ENCODE results near the gene NLRC5. TPM values are rescaled to one million over a fixed set of nuclear protein-coding genes. Genes with fewer than 3 reads are reported as not detected.

Gene NLRC5
- total RNA-seq, 6 donors from 2014 or later = 29.2 to 361 (median 52.7) TPM

DNA sequence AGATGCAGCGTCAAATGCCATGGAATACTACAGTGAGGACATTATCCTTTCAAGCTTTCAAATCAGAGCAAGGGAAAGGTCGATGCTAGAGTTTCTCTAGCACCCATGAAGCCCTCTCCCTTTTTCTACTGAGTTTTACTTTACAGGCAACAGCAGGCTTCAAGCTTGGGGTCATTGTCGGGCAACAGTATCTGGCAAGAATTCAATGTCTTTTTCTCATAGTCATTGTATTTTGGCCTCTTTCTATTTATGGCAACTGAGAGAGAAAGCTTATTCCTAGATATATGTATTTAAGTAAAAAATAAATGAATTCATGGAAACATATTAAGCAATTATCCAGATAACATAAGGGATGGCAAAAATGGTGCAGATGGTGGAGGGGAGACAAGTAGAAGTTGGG lies 28.0 kb upstream of the NLRC5 start:
- Histone ChIP-seq H3K9me3 (no peaks in the 10 kb centered on the region), H3K27ac (peak overlapping the region in 3 of 4 donors; percentile 5 to 63 (median 32))
- 50 to 55% methylated on average over 3 of the region's 3 CpGs for WGBS, 2 donors

DNA sequence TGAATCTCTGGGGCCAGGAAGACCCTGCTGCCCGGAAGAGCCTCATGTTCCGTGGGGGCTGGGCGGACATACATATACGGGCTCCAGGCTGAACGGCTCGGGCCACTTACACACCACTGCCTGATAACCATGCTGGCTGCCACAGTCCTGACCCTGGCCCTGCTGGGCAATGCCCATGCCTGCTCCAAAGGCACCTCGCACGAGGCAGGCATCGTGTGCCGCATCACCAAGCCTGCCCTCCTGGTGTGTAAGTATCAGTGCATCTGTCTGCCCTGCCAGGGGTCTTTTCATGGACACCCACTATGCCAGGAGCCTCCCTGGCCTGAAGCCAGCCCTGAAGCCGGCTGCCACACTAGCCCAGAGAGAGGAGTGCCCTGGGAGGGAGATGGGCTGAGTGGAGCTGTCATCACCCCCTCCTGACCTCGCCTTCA lies 27.5 kb upstream of the NLRC5 start, which contains the start of gene CETP:
CETP (plus strand) TSS at position 100 of the 431 bp plus-strand sequence; CDS start at position 130, 30 bp downstream.
- no peak for TF ChIP-seq EP300 (IDR thresholded peaks at IDR 0.05)
- no peak for TF ChIP-seq POLR2AphosphoS5 (IDR thresholded peaks at IDR 0.05)
- TF ChIP-seq POLR2A (IDR thresholded peaks at IDR 0.05) = no peak
- TF ChIP-seq, protein P1, sequence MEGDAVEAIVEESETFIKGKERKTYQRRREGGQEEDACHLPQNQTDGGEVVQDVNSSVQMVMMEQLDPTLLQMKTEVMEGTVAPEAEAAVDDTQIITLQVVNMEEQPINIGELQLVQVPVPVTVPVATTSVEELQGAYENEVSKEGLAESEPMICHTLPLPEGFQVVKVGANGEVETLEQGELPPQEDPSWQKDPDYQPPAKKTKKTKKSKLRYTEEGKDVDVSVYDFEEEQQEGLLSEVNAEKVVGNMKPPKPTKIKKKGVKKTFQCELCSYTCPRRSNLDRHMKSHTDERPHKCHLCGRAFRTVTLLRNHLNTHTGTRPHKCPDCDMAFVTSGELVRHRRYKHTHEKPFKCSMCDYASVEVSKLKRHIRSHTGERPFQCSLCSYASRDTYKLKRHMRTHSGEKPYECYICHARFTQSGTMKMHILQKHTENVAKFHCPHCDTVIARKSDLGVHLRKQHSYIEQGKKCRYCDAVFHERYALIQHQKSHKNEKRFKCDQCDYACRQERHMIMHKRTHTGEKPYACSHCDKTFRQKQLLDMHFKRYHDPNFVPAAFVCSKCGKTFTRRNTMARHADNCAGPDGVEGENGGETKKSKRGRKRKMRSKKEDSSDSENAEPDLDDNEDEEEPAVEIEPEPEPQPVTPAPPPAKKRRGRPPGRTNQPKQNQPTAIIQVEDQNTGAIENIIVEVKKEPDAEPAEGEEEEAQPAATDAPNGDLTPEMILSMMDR (IDR thresholded peaks at IDR 0.05) = no peak
- Histone ChIP-seq H3K4me3 (no peak within 1 kb of the TSS), H3K4me1 (peaks cover 34 to 45% (median 41%) of the 10 kb centered on the region in 4 donors), H3K9me3 (no peaks in the 10 kb centered on the region), H3K36me3 (no peaks in the 10 kb centered on the region), H3K27me3 (no peaks in the 10 kb centered on the region), H3K27ac (peak within 1 kb of the TSS in 3 of 4 donors; percentile 32 to 67 (median 63))
- 67 to 79% methylated on average over 9 to 10 of the region's 12 CpGs for WGBS, 2 donors
- ATAC-seq (ENCODE audit: low FRiP score in 2 of 2) = peak in 1 of 2 donors; percentile 10
- DNase-seq = peak in 1 of 2 donors; percentile 66

More for the DNA sequence above, 28.0 kb upstream of the NLRC5 start:
- ATAC-seq (ENCODE audit: low FRiP score in 2 of 2) = no peak
- Histone ChIP-seq H3K36me3 (no peaks in the 10 kb centered on the region), H3K4me3 (no peak overlapping the region), H3K4me1 (peaks cover 33 to 45% (median 41%) of the 10 kb centered on the region in 4 donors), H3K27me3 (no peaks in the 10 kb centered on the region)
- TF ChIP-seq EP300 (IDR thresholded peaks at IDR 0.05) (no peak), POLR2AphosphoS5 (IDR thresholded peaks at IDR 0.05) (no peak), POLR2A (IDR thresholded peaks at IDR 0.05) (no peak)
- TF ChIP-seq, protein P1 (IDR thresholded peaks at IDR 0.05) = no peak
- DNase-seq = no peak

DNA sequence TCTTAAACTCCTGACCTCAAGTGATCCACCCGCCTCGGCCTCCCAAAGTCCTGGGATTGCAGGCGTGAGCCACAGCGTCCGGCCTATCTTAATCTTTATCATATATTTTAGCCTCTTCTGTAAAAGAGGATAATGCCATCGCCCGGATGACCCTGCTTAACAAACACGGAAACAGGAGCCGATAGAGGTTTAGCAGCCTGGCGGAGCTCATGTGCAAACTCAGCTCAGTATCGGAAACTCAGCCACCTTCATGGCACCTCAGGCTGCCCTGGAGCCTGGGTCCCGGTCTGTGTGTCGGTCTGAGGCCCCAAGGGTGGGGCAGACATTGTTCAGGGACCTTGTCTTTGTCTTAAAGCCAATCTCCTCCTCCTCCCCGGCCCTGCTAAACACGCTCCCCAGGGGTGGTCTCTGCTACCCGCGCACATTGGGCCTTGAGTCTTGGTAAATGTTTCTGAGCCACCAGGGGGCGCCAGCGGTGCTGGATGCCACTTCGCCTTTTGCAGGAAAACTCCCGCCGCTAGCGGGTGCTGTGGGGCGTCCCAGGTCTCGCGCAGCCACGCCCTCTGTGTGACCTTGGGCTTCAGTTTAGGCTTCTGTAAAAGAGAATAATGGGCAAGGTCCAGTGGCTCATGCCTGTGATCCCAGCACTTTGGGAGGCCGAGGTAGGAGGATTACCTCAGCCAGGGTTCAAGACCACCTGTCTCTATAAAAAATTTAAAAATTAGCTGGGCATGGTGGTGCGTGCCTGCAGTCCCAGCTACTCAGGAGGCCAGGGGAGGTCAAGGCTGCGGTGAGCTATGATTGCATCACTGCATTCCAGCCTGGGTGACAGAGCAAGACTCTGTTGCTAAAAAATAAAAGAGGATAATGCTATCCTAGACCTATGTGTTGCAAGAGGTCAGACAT lies 24.9 kb upstream of the NLRC5 start:
- H3K36me3 ChIP-seq = no peaks in the 10 kb centered on the region
- peak; percentile 87 to 88 for ATAC-seq (ENCODE audit: low FRiP score in 2 of 2)
- 48 to 51% methylated on average over 25 to 30 of the region's 30 CpGs for WGBS, 2 donors

DNA sequence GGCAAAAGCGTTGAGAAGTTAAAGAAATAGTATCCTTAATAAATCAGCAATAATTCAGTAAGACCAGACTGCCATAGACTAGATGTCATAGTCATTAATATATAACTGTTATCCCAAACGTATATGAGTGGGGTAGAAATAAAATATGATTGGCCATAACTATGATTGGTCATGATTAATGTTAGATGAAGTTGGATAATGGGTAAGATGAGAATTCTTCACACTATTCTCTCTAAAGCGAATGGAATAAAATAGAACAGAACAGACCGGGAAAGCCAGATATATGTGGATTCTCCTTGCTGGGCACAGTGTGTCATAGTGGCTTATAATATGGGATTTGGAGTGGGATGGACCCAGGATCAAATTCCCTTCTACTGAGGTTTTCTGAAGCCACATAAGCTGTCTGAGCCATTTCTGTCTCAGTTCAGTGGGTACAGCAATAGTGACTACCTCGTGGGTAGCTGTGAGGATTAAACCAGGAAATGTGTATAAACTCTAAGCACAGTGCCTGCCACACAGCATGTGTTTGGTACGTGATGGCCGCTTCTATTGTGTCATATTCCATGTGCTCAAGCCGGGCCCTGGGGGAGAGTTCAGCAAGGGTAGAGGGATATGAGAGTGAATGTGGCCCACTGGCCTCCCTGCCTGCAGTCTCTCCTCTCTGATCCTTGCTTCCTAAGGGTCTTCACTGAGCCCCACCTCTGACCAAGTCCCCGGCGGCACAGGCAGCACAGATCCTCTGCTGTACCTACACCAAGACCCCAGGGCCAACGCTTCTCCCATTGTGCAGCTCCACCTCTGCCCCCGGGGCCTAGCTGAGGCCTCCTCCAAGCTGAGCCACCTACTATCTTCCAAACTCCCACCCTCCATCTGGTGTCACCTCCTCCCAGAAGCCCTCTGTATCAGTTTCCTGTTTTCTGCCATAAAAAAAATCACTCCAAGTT lies 23.9 kb upstream of the NLRC5 start:
- TF ChIP-seq, protein P1 (IDR thresholded peaks at IDR 0.05) = no peak
- no peak for TF ChIP-seq EP300 (IDR thresholded peaks at IDR 0.05)
- TF ChIP-seq POLR2A (IDR thresholded peaks at IDR 0.05) = no peak
- TF ChIP-seq POLR2AphosphoS5 (IDR thresholded peaks at IDR 0.05) = no peak
- Histone ChIP-seq H3K4me3 (no peak overlapping the region), H3K36me3 (no peaks in the 10 kb centered on the region), H3K4me1 (peaks cover 34 to 47% (median 40%) of the 10 kb centered on the region in 4 donors), H3K27ac (peak overlapping the region in 3 of 4 donors; percentile 2 to 54 (median 27)), H3K27me3 (no peaks in the 10 kb centered on the region), H3K9me3 (no peaks in the 10 kb centered on the region)
- ATAC-seq (ENCODE audit: low FRiP score in 2 of 2) (no peak), DNase-seq (no peak)
- 72 to 74% methylated on average over 12 of the region's 12 CpGs for WGBS, 2 donors

More for the DNA sequence above, 24.9 kb upstream of the NLRC5 start:
- H3K27me3 ChIP-seq = no peaks in the 10 kb centered on the region
- H3K27ac ChIP-seq = peak overlapping the region in 1 of 4 donors; percentile 31
- no peaks in the 10 kb centered on the region for H3K9me3 ChIP-seq
- no peak overlapping the region for H3K4me3 ChIP-seq
- peak; percentile 89 to 95 for DNase-seq
- H3K4me1 ChIP-seq = peaks cover 34 to 48% (median 41%) of the 10 kb centered on the region in 4 donors
- no peak for TF ChIP-seq EP300 (IDR thresholded peaks at IDR 0.05)
- peak in 1 of 2 donors; percentile 18 for TF ChIP-seq POLR2AphosphoS5 (IDR thresholded peaks at IDR 0.05)
- TF ChIP-seq, protein P1 (IDR thresholded peaks at IDR 0.05) = peak; percentile 88 to 95 (median 93)
